22Rv1 (cell line): ENCODE results near the gene GPX4.

ENCODE experiments used
- H3K27ac ChIP-seq: fragments of 450-650 bp; 2 replicates; pipeline ENCODE4 v1.5.1; 2017
- CTCF ChIP-seq: fragments of 450-650 bp; IDR thresholded peaks from 2 replicates; pipeline ENCODE4 v1.5.1; 2017; ENCODE audit warnings: mild to moderate bottlenecking
- ZFX ChIP-seq: fragments of 450-650 bp; IDR thresholded peaks from 2 replicates; pipeline ENCODE4 v1.6.1; 2017; ENCODE audit warnings: antibody characterized with exemption, borderline replicate concordance

GPX4 gene

GRCh38 chr19:1106841-1107660 lies 3.3 kb downstream of the GPX4 start:
- no peak for TF ChIP-seq ZFX
- peak; percentile 43 for TF ChIP-seq CTCF

GRCh38 chr19:1107661-1108261 lies 4.0 kb downstream of the GPX4 start:
- H3K27ac ChIP-seq = peak overlapping the region; percentile 98
- TF ChIP-seq ZFX (no peak), CTCF (no peak)

More at GRCh38 chr19:1106841-1107660, 3.3 kb downstream of the GPX4 start:
- H3K27ac ChIP-seq = peak overlapping the region; percentile 98

GRCh38 chr19:1108291-1109031 lies 4.7 kb downstream of the GPX4 start:
- H3K27ac ChIP-seq = peak overlapping the region; percentile 98
- TF ChIP-seq ZFX = no peak
- TF ChIP-seq CTCF = no peak

- peak overlapping the region; percentile 98 for H3K27ac ChIP-seq
- no peak for TF ChIP-seq ZFX
- TF ChIP-seq CTCF = no peak
These were observed 5.3 kb downstream of the GPX4 start for GRCh38 chr19:1109032-1109551.

GRCh38 chr19:1109697-1110671 lies 6.2 kb downstream of the GPX4 start:
- peak overlapping the region; percentile 98 for H3K27ac ChIP-seq
- TF ChIP-seq ZFX (no peak), CTCF (no peak)

- TF ChIP-seq ZFX (no peak), CTCF (no peak)
- H3K27ac ChIP-seq = peak overlapping the region; percentile 98
These were observed 7.2 kb downstream of the GPX4 start for GRCh38 chr19:1110809-1111640.
